ENCODE results near the gene FAM32A.
"Not testable (repeated sequence)": the region's sequence is repeated elsewhere in the genome, so short reads cannot be mapped to it uniquely, and the experiment has no call there.

FAM32A gene

GRCh38 chr19:16175954-16176353 lies 9.3 kb upstream of the FAM32A start:
- H3K27ac ChIP-seq (ENCODE audit: low read depth, low read length), result no peak overlapping the region
- H3K4me1 ChIP-seq (ENCODE audit: control insufficient read depth, insufficient read depth, low read length), result no peaks in the 10 kb centered on the region
- no peaks in the 10 kb centered on the region for H3K27me3 ChIP-seq (ENCODE audit: control insufficient read depth, insufficient read depth, low read length)

GRCh38 chr19:16178866-16179265 lies 6.3 kb upstream of the FAM32A start:
- not testable (repeated sequence) for H3K27me3 ChIP-seq (ENCODE audit: control insufficient read depth, insufficient read depth, low read length); H3K27ac ChIP-seq (ENCODE audit: low read depth, low read length); H3K4me1 ChIP-seq (ENCODE audit: control insufficient read depth, insufficient read depth, low read length); H3K9ac ChIP-seq (ENCODE audit: low read length); H3K36me3 ChIP-seq (ENCODE audit: control insufficient read depth, insufficient read depth, low read length); H3K4me3 ChIP-seq (ENCODE audit: low read length)

More at GRCh38 chr19:16175954-16176353, 9.3 kb upstream of the FAM32A start:
- no peak overlapping the region for H3K4me3 ChIP-seq (ENCODE audit: low read length)
- H3K36me3 ChIP-seq (ENCODE audit: control insufficient read depth, insufficient read depth, low read length), result no peaks in the 10 kb centered on the region
- H3K9ac ChIP-seq (ENCODE audit: low read length), result no peak overlapping the region

GRCh38 chr19:16180611-16181010 lies 4.6 kb upstream of the FAM32A start:
- Histone ChIP-seq H3K4me3 (ENCODE audit: low read length) (no peak overlapping the region), H3K9ac (ENCODE audit: low read length) (no peak overlapping the region), H3K27ac (ENCODE audit: low read depth, low read length) (no peak overlapping the region), H3K36me3 (ENCODE audit: control insufficient read depth, insufficient read depth, low read length) (no peaks in the 10 kb centered on the region), H3K27me3 (ENCODE audit: control insufficient read depth, insufficient read depth, low read length) (no peaks in the 10 kb centered on the region), H3K4me1 (ENCODE audit: control insufficient read depth, insufficient read depth, low read length) (no peaks in the 10 kb centered on the region)

- no peaks in the 10 kb centered on the region for H3K27me3 ChIP-seq (ENCODE audit: control insufficient read depth, insufficient read depth, low read length)
- H3K4me3 ChIP-seq (ENCODE audit: low read length), result peak overlapping the region; percentile 60
- H3K9ac ChIP-seq (ENCODE audit: low read length), result no peak overlapping the region
- peaks cover 3% of the 10 kb centered on the region for H3K4me1 ChIP-seq (ENCODE audit: control insufficient read depth, insufficient read depth, low read length)
- peaks cover 4% of the 10 kb centered on the region for H3K36me3 ChIP-seq (ENCODE audit: control insufficient read depth, insufficient read depth, low read length)
- peak overlapping the region; percentile 33 for H3K27ac ChIP-seq (ENCODE audit: low read depth, low read length)
Observed at GRCh38 chr19:16184665-16185122, 516 bp upstream of the FAM32A start.

- H3K4me1 ChIP-seq (ENCODE audit: control insufficient read depth, insufficient read depth, low read length), result peaks cover 3% of the 10 kb centered on the region
- H3K4me3 ChIP-seq (ENCODE audit: low read length), result peak overlapping the region; percentile 89
- H3K27me3 ChIP-seq (ENCODE audit: control insufficient read depth, insufficient read depth, low read length), result no peaks in the 10 kb centered on the region
- H3K36me3 ChIP-seq (ENCODE audit: control insufficient read depth, insufficient read depth, low read length), result peaks cover 11% of the 10 kb centered on the region
- H3K27ac ChIP-seq (ENCODE audit: low read depth, low read length), result peak overlapping the region; percentile 78
- H3K9ac ChIP-seq (ENCODE audit: low read length), result peak overlapping the region; percentile 88
Observed at GRCh38 chr19:16185768-16186123, 536 bp downstream of the FAM32A start.

- Histone ChIP-seq H3K4me1 (ENCODE audit: control insufficient read depth, insufficient read depth, low read length) (peaks cover 3% of the 10 kb centered on the region), H3K36me3 (ENCODE audit: control insufficient read depth, insufficient read depth, low read length) (peaks cover 23% of the 10 kb centered on the region), H3K9ac (ENCODE audit: low read length) (no peak overlapping the region), H3K27me3 (ENCODE audit: control insufficient read depth, insufficient read depth, low read length) (no peaks in the 10 kb centered on the region), H3K27ac (ENCODE audit: low read depth, low read length) (no peak overlapping the region), H3K4me3 (ENCODE audit: low read length) (no peak overlapping the region)
Observed at GRCh38 chr19:16188521-16188920, 3.3 kb downstream of the FAM32A start.

GRCh38 chr19:16190198-16190597 lies 5.0 kb downstream of the FAM32A start:
- Histone ChIP-seq H3K36me3 (ENCODE audit: control insufficient read depth, insufficient read depth, low read length) (peaks cover 23% of the 10 kb centered on the region), H3K4me3 (ENCODE audit: low read length) (no peak overlapping the region), H3K4me1 (ENCODE audit: control insufficient read depth, insufficient read depth, low read length) (peaks cover 3% of the 10 kb centered on the region), H3K9ac (ENCODE audit: low read length) (no peak overlapping the region), H3K27ac (ENCODE audit: low read depth, low read length) (no peak overlapping the region), H3K27me3 (ENCODE audit: control insufficient read depth, insufficient read depth, low read length) (no peaks in the 10 kb centered on the region)

- Histone ChIP-seq H3K36me3 (ENCODE audit: control insufficient read depth, insufficient read depth, low read length) (peaks cover 23% of the 10 kb centered on the region), H3K9ac (ENCODE audit: low read length) (no peak overlapping the region), H3K4me1 (ENCODE audit: control insufficient read depth, insufficient read depth, low read length) (peaks cover 3% of the 10 kb centered on the region), H3K27ac (ENCODE audit: low read depth, low read length) (no peak overlapping the region), H3K4me3 (ENCODE audit: low read length) (no peak overlapping the region), H3K27me3 (ENCODE audit: control insufficient read depth, insufficient read depth, low read length) (no peaks in the 10 kb centered on the region)
Observed at GRCh38 chr19:16190736-16191135, 5.5 kb downstream of the FAM32A start.

- Histone ChIP-seq H3K36me3 (ENCODE audit: control insufficient read depth, insufficient read depth, low read length) (peaks cover 23% of the 10 kb centered on the region), H3K4me1 (ENCODE audit: control insufficient read depth, insufficient read depth, low read length) (peaks cover 3% of the 10 kb centered on the region), H3K27me3 (ENCODE audit: control insufficient read depth, insufficient read depth, low read length) (no peaks in the 10 kb centered on the region), H3K27ac (ENCODE audit: low read depth, low read length) (no peak overlapping the region), H3K9ac (ENCODE audit: low read length) (no peak overlapping the region), H3K4me3 (ENCODE audit: low read length) (no peak overlapping the region)
Observed at GRCh38 chr19:16191216-16191908, 6.2 kb downstream of the FAM32A start.

- H3K4me3 ChIP-seq (ENCODE audit: low read length), result no peak overlapping the region
- H3K36me3 ChIP-seq (ENCODE audit: control insufficient read depth, insufficient read depth, low read length), result peaks cover 22% of the 10 kb centered on the region
- no peaks in the 10 kb centered on the region for H3K27me3 ChIP-seq (ENCODE audit: control insufficient read depth, insufficient read depth, low read length)
- no peak overlapping the region for H3K27ac ChIP-seq (ENCODE audit: low read depth, low read length)
- H3K9ac ChIP-seq (ENCODE audit: low read length), result no peak overlapping the region
- peaks cover 6% of the 10 kb centered on the region for H3K4me1 ChIP-seq (ENCODE audit: control insufficient read depth, insufficient read depth, low read length)
Observed at GRCh38 chr19:16193466-16193865, 8.3 kb downstream of the FAM32A start.

GRCh38 chr19:16197188-16197621 lies 12.0 kb downstream of the FAM32A start:
- Histone ChIP-seq H3K4me1 (ENCODE audit: control insufficient read depth, insufficient read depth, low read length) (peaks cover 9% of the 10 kb centered on the region), H3K9ac (ENCODE audit: low read length) (no peak overlapping the region), H3K36me3 (ENCODE audit: control insufficient read depth, insufficient read depth, low read length) (peaks cover 2% of the 10 kb centered on the region)

GRCh38 chr19:16197622-16198369 lies 12.6 kb downstream of the FAM32A start, which contains the start of gene AP1M1:
Gene AP1M1 (plus strand): TSS chr19:16197911. CDS start chr19:16198027, 116 bp downstream.
- Histone ChIP-seq H3K9ac (ENCODE audit: low read length) (peak within 1 kb of the TSS; percentile 68), H3K27ac (ENCODE audit: low read depth, low read length) (peak within 1 kb of the TSS; percentile 84), H3K4me1 (ENCODE audit: control insufficient read depth, insufficient read depth, low read length) (peaks cover 9% of the 10 kb centered on the region), H3K27me3 (ENCODE audit: control insufficient read depth, insufficient read depth, low read length) (no peaks in the 10 kb centered on the region), H3K36me3 (ENCODE audit: control insufficient read depth, insufficient read depth, low read length) (peaks cover 4% of the 10 kb centered on the region), H3K4me3 (ENCODE audit: low read length) (peak within 1 kb of the TSS; percentile 99)

More at GRCh38 chr19:16197188-16197621, 12.0 kb downstream of the FAM32A start:
- Histone ChIP-seq H3K4me3 (ENCODE audit: low read length) (peak overlapping the region; percentile 99), H3K27ac (ENCODE audit: low read depth, low read length) (peak overlapping the region; percentile 80), H3K27me3 (ENCODE audit: control insufficient read depth, insufficient read depth, low read length) (no peaks in the 10 kb centered on the region)
